Measurements from ENCODE around the gene CTNNA3. TPM values are rescaled to one million over a fixed set of nuclear protein-coding genes. Genes with fewer than 3 reads are reported as not detected.
"Not testable (repeated sequence)": the region's sequence is repeated elsewhere in the genome, so short reads cannot be mapped to it uniquely, and the experiment has no call there.

Gene CTNNA3
- total RNA-seq, 6 donors from 2014 or later: 0.20 to 2.0 TPM; not detected in 4

DNA sequence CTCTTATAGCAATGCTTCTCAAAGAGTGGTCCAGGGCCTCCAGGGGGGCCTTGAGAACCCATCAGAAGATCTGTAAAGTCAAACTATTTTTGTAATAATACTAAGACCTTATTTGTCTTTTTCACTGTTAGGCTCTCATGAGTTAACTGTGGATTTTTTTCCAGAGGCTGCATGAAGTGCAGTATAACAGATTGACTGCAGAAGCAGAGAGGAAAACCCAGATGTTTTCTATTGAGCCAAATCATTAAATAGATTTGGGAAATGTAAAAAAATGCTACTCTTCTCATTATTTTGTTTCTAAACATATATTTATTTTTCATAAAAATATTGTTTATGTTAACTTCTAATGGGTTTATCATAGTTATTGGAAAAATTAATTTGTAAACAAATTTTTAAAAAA lies 1359.2 kb downstream of the CTNNA3 start:
- no peaks in the 10 kb centered on the region for H3K4me1 ChIP-seq
- no peak for ATAC-seq (ENCODE audit: low FRiP score in 2 of 2)
- H3K9me3 ChIP-seq: peaks cover 0 to 6% (median 0%) of the 10 kb centered on the region in 4 donors
- DNase-seq: no peak
- no peak overlapping the region for H3K4me3 ChIP-seq
- H3K27ac ChIP-seq: no peak overlapping the region
- H3K27me3 ChIP-seq: no peaks in the 10 kb centered on the region
- H3K36me3 ChIP-seq: no peaks in the 10 kb centered on the region
- TF ChIP-seq EP300 (IDR thresholded peaks at IDR 0.05): no peak
- no peak for TF ChIP-seq POLR2AphosphoS5 (IDR thresholded peaks at IDR 0.05)
- TF ChIP-seq, protein P1, sequence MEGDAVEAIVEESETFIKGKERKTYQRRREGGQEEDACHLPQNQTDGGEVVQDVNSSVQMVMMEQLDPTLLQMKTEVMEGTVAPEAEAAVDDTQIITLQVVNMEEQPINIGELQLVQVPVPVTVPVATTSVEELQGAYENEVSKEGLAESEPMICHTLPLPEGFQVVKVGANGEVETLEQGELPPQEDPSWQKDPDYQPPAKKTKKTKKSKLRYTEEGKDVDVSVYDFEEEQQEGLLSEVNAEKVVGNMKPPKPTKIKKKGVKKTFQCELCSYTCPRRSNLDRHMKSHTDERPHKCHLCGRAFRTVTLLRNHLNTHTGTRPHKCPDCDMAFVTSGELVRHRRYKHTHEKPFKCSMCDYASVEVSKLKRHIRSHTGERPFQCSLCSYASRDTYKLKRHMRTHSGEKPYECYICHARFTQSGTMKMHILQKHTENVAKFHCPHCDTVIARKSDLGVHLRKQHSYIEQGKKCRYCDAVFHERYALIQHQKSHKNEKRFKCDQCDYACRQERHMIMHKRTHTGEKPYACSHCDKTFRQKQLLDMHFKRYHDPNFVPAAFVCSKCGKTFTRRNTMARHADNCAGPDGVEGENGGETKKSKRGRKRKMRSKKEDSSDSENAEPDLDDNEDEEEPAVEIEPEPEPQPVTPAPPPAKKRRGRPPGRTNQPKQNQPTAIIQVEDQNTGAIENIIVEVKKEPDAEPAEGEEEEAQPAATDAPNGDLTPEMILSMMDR (IDR thresholded peaks at IDR 0.05): no peak
- no peak for TF ChIP-seq POLR2A (IDR thresholded peaks at IDR 0.05)

GRCh38 chr10:66335753-66336152 lies 1360.2 kb downstream of the CTNNA3 start:
- H3K9me3 ChIP-seq; ATAC-seq (ENCODE audit: low FRiP score in 2 of 2); H3K27ac ChIP-seq; H3K4me3 ChIP-seq; DNase-seq; H3K36me3 ChIP-seq; H3K4me1 ChIP-seq; H3K27me3 ChIP-seq: not testable (repeated sequence)
- WGBS, 2 donors: 95 to 100% methylated on average over 5 to 8 of the region's 8 CpGs

DNA sequence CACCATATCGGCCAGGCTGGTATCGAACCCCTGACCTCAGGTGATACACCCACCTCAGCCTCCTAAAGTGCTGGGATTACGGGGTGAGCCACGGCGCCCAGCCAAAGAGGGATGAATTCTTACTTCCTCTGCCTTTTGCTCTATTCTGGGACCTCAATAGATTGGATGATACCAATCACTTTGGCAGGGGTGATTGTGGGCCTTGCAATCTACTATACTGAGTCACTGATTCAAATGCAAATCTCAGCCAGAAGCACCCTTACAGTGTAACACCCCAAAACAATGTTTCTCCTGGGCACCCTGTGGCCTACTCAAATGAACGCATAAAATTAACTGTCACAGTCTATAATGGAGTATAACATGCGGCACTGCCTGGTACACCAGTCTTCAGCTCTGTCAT lies 1366.8 kb downstream of the CTNNA3 start:
- H3K9me3 ChIP-seq: no peaks in the 10 kb centered on the region
- ATAC-seq (ENCODE audit: low FRiP score in 2 of 2): no peak

GRCh38 chr10:66326876-66327275 lies 1369.1 kb downstream of the CTNNA3 start:
- Histone ChIP-seq H3K9me3 (no peaks in the 10 kb centered on the region), H3K4me3 (no peak overlapping the region), H3K27me3 (no peaks in the 10 kb centered on the region), H3K4me1 (no peaks in the 10 kb centered on the region), H3K36me3 (no peaks in the 10 kb centered on the region), H3K27ac (no peak overlapping the region)
- ATAC-seq (ENCODE audit: low FRiP score in 2 of 2) (no peak), DNase-seq (no peak)
- 74 to 83% methylated on average over 1 of the region's 1 CpG for WGBS, 2 donors
- TF ChIP-seq POLR2AphosphoS5 (IDR thresholded peaks at IDR 0.05) (no peak), EP300 (IDR thresholded peaks at IDR 0.05) (no peak)

More for the DNA sequence above, 1366.8 kb downstream of the CTNNA3 start:
- no peaks in the 10 kb centered on the region for H3K36me3 ChIP-seq
- no peak overlapping the region for H3K27ac ChIP-seq
- TF ChIP-seq POLR2AphosphoS5 (IDR thresholded peaks at IDR 0.05): no peak
- TF ChIP-seq EP300 (IDR thresholded peaks at IDR 0.05): no peak
- H3K27me3 ChIP-seq: no peaks in the 10 kb centered on the region
- WGBS, 2 donors: 90 to 97% methylated on average over 7 of the region's 7 CpGs
- no peak for DNase-seq
- H3K4me1 ChIP-seq: no peaks in the 10 kb centered on the region
- H3K4me3 ChIP-seq: no peak overlapping the region

GRCh38 chr10:66322777-66323176 lies 1373.2 kb downstream of the CTNNA3 start:
- H3K9me3 ChIP-seq: no peaks in the 10 kb centered on the region
- no peaks in the 10 kb centered on the region for H3K4me1 ChIP-seq
- no peak overlapping the region for H3K27ac ChIP-seq
- no peak overlapping the region for H3K4me3 ChIP-seq
- no peaks in the 10 kb centered on the region for H3K27me3 ChIP-seq
- no peaks in the 10 kb centered on the region for H3K36me3 ChIP-seq
- no peak for DNase-seq
- 66 to 87% methylated on average over 2 of the region's 2 CpGs for WGBS, 2 donors
- ATAC-seq (ENCODE audit: low FRiP score in 2 of 2): no peak
- TF ChIP-seq POLR2A (IDR thresholded peaks at IDR 0.05) (no peak), EP300 (IDR thresholded peaks at IDR 0.05) (no peak), POLR2AphosphoS5 (IDR thresholded peaks at IDR 0.05) (no peak)
- TF ChIP-seq, protein P1 (IDR thresholded peaks at IDR 0.05): no peak

- Histone ChIP-seq H3K9me3 (no peaks in the 10 kb centered on the region), H3K4me1 (no peaks in the 10 kb centered on the region), H3K27me3 (no peaks in the 10 kb centered on the region), H3K4me3 (no peak overlapping the region), H3K27ac (no peak overlapping the region), H3K36me3 (no peaks in the 10 kb centered on the region)
- DNase-seq: no peak
- WGBS, 2 donors: 58 to 63% methylated on average over 7 of the region's 7 CpGs
- ATAC-seq (ENCODE audit: low FRiP score in 2 of 2): no peak
- TF ChIP-seq EP300 (IDR thresholded peaks at IDR 0.05) (no peak), POLR2AphosphoS5 (IDR thresholded peaks at IDR 0.05) (no peak), POLR2A (IDR thresholded peaks at IDR 0.05) (no peak)
- TF ChIP-seq, protein P1 (IDR thresholded peaks at IDR 0.05): no peak
Measured at GRCh38 chr10:66321723-66322665, 1374.0 kb downstream of the CTNNA3 start.

Measured in upper lobe of left lung (tissue), 6 donors.